ENCODE measurements around the gene SLC9A7. TPM values are rescaled to one million over a fixed set of nuclear protein-coding genes. Genes with fewer than 3 reads are reported as not detected.

Gene SLC9A7
- total RNA-seq, 4 donors from 2014 or later = 0.63 to 9.0 (median 2.7) TPM

- TF ChIP-seq CTCF (IDR thresholded peaks at IDR 0.05) = no peak
- DNase-seq (ENCODE audit: low spot score) = no peak
- no peak for ATAC-seq (ENCODE audit: low FRiP score)
Observed at GRCh38 chrX:46762963-46763362, 4.0 kb upstream of the SLC9A7 start.

DNA sequence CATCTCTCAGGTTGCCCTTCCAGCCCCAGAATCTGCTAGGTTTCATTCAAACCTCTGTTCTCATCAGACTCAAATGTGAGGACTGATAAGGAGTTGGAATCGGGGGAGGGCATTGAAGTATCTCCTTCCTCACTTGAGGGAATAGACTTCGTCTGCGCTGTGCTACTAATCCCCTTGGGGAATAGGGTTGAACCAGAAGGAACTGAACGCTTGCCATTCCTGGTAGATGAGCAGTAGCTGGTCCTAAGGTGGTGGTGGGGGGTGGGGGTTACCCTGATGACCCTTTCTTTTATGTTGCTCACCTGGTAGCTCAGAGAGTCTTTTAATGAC is 692 bp upstream of the SLC9A7 start:
- no peak for ATAC-seq (ENCODE audit: low FRiP score)
- DNase-seq (ENCODE audit: low spot score) = no peak
- no peak for TF ChIP-seq CTCF (IDR thresholded peaks at IDR 0.05)

DNA sequence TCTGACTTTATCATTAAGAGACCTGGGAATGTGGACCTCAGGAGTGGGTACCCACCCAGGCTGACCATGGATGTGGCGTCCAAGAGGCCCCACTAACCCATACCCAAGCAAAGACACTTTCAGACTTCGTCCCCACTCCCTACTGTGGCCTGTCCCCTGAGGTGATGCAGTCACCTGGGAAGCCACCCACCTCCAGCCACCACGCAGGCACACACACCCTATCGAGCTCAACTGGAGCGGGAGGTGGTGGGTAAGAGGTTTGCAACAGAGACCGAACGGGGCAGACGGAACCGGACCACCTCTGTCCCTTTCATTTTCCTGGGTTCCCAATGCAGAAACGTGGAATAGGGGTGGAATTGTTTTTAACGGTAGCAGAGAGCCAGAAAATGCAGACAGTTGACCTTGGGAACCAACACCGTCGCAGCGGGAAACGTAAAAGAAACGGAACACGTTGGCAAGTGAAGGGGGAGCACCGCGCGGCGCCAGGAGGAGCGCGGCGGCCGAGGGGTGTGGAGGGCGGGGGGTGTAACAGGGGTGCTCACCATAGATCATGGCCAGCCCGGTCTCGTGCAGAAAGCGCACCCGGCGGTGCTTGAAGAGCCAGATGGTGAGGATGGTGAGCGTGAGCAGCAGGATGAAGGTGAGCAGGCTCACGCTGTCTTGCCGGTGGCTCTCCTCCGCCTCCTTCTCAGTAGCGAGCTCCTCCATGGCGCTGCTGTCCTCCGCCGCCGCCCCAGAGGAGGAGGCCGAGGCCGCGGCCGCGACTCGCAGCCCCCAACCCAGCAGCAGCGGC is 559 bp downstream of the SLC9A7 start:
- TF ChIP-seq CTCF (IDR thresholded peaks at IDR 0.05) = no peak
- ATAC-seq (ENCODE audit: low FRiP score) = peak; percentile 29
- no peak for DNase-seq (ENCODE audit: low spot score)

DNA sequence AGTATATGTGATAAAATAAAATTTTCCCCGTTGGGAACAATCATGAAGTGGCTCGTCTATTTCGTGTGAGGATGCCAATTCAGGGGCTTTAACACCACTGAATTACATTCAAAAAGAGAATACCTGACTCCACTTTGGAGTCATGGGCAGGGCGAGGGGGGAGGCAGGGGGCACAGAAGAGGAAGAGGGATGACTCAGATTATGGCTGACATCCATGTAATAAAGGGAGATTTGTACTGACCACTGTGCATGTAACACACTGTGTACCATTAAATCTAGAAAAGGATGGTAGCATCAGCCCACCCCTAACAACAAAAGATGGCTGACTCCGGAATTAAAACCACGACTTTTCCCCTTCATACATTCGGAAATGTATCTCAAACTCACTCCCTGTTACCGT is 1.3 kb downstream of the SLC9A7 start:
- no peak for DNase-seq (ENCODE audit: low spot score)
- no peak for TF ChIP-seq CTCF (IDR thresholded peaks at IDR 0.05)
- no peak for ATAC-seq (ENCODE audit: low FRiP score)

- DNase-seq (ENCODE audit: low spot score) (no peak), ATAC-seq (ENCODE audit: low FRiP score) (no peak)
- TF ChIP-seq CTCF (IDR thresholded peaks at IDR 0.05) = no peak
Observed at GRCh38 chrX:46757052-46757451, 1.9 kb downstream of the SLC9A7 start.

- no peak for TF ChIP-seq CTCF (IDR thresholded peaks at IDR 0.05)
- ATAC-seq (ENCODE audit: low FRiP score) = no peak
- no peak for DNase-seq (ENCODE audit: low spot score)
Observed at GRCh38 chrX:46755671-46756070, 3.2 kb downstream of the SLC9A7 start.

DNA sequence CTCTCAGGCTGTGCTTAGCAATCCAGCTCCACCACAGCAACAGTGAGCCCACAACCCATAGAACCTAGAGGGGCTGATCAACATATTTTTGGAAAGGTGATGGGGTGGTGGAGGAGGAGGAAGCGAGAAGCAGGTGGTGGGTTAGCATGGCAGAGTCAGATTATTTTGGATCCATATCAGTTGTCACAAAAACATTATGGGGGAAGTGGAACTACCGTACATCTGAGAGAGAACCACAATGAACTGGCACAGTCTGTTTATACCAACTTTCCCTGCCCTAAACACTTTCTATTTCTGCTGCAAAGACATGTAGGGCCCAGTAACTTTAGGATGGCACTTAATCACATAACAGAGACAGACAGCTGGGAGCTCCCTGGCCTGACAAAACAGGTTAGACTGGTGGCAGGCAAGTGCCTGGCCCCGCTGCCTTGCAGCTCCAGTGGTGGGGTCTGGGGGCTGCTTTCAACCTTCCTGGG is 4.3 kb downstream of the SLC9A7 start:
- no peak for ATAC-seq (ENCODE audit: low FRiP score)
- no peak for DNase-seq (ENCODE audit: low spot score)
- no peak for TF ChIP-seq CTCF (IDR thresholded peaks at IDR 0.05)

Measured in omental fat pad (tissue), 4 donors.